Immature natural killer cell (primary cell): ENCODE measurements around the gene E2F3. TPM values are rescaled to one million over a fixed set of nuclear protein-coding genes. Genes with fewer than 3 reads are reported as not detected.

Experiments
- DNase-seq, 3 donors: peaks; one replicate each; pipeline ENCODE4 v3.0.0; 2022; ENCODE audit warnings: mixed read lengths in 1 of 3
- H3K27ac Mint-ChIP-seq, 6 donors: one replicate each; pipeline ENCODE4 v1.8.0; 2020; ENCODE audit warnings: mixed read lengths in 6 of 6, mild to moderate bottlenecking in 5 of 6, inconsistent platforms in 4 of 6, moderate library complexity in 3 of 6
- H3K27me3 Mint-ChIP-seq, 3 donors: one replicate each; pipeline ENCODE4 v1.8.0; 2020 to 2021; ENCODE audit warnings: low read depth in 3 of 3, mild to moderate bottlenecking in 3 of 3, mixed read lengths in 3 of 3, moderate library complexity in 3 of 3, inconsistent platforms in 1 of 3
- H3K36me3 Mint-ChIP-seq, 3 donors: one replicate each; pipeline ENCODE4 v1.8.0; 2020; ENCODE audit warnings: mixed read lengths in 3 of 3, inconsistent platforms in 2 of 3, mild to moderate bottlenecking in 2 of 3
- H3K4me1 Mint-ChIP-seq, 2 donors: one replicate each; pipeline ENCODE4 v1.8.0; 2020; ENCODE audit warnings: inconsistent platforms in 2 of 2, mild to moderate bottlenecking in 2 of 2, mixed read lengths in 2 of 2, moderate library complexity in 1 of 2
- H3K4me3 Mint-ChIP-seq, 5 donors: one replicate each; pipeline ENCODE4 v1.8.0; 2020; ENCODE audit warnings: mild to moderate bottlenecking in 5 of 5, mixed read lengths in 5 of 5, inconsistent platforms in 3 of 5, moderate library complexity in 3 of 5
- H3K9me3 Mint-ChIP-seq, 6 donors: one replicate each; pipeline ENCODE4 v1.8.0; 2020; ENCODE audit warnings: mild to moderate bottlenecking in 6 of 6, mixed read lengths in 6 of 6, inconsistent platforms in 4 of 6, moderate library complexity in 3 of 6
- polyA plus RNA-seq, 3 donors: library from polyadenylated mRNA; unstranded; fragments of 300-500 nt; fragmentation: Illumina TruSeq; gene quantifications; one replicate each; pipeline ENCODE4 v1.2.3, GENCODE V29; 2021

E2F3 gene
- polyA plus RNA-seq, 3 donors from 2014 or later, result 4.2 to 7.7 (median 4.7) TPM

- Mint-ChIP-seq H3K9me3 (no peaks in the 10 kb centered on the region), H3K27ac (peak overlapping the region in 1 of 6 donors; percentile 6), H3K36me3 (peaks cover 0 to 13% (median under 1%) of the 10 kb centered on the region in 3 donors)
These were observed 26.2 kb upstream of the E2F3 start for GRCh38 chr6:20375436-20375835.

GRCh38 chr6:20377623-20378265, 23.9 kb upstream of the E2F3 start:
- Mint-ChIP-seq H3K4me1 (peaks cover 18 to 22% of the 10 kb centered on the region in 2 donors), H3K27ac (peak overlapping the region; percentile 57 to 87 (median 82)), H3K4me3 (peak overlapping the region; percentile 10 to 54 (median 19)), H3K9me3 (peaks cover 0 to 2% (median 0%) of the 10 kb centered on the region in 6 donors), H3K36me3 (no peaks in the 10 kb centered on the region), H3K27me3 (peaks cover 0 to 6% (median 0%) of the 10 kb centered on the region in 3 donors)
- peak in 2 of 3 donors; percentile 25 to 28 for DNase-seq

More at GRCh38 chr6:20375436-20375835, 26.2 kb upstream of the E2F3 start:
- no peak for DNase-seq
- H3K27me3 Mint-ChIP-seq, result no peaks in the 10 kb centered on the region
- peaks cover 31 to 33% of the 10 kb centered on the region in 2 donors for H3K4me1 Mint-ChIP-seq
- H3K4me3 Mint-ChIP-seq, result no peak overlapping the region

- Mint-ChIP-seq H3K27ac (no peak overlapping the region), H3K36me3 (no peaks in the 10 kb centered on the region), H3K9me3 (peaks cover 0 to 2% (median 0%) of the 10 kb centered on the region in 6 donors), H3K27me3 (peaks cover 0 to 6% (median 1%) of the 10 kb centered on the region in 3 donors), H3K4me1 (peaks cover 18 to 22% of the 10 kb centered on the region in 2 donors), H3K4me3 (no peak overlapping the region)
- no peak for DNase-seq
These were observed 22.4 kb upstream of the E2F3 start for GRCh38 chr6:20379231-20379630.

GRCh38 chr6:20386218-20386617, 15.5 kb upstream of the E2F3 start:
- no peaks in the 10 kb centered on the region for H3K36me3 Mint-ChIP-seq
- DNase-seq, result no peak
- H3K9me3 Mint-ChIP-seq, result no peaks in the 10 kb centered on the region
- no peak overlapping the region for H3K4me3 Mint-ChIP-seq
- H3K27ac Mint-ChIP-seq, result no peak overlapping the region
- peaks cover 0 to 4% (median 2%) of the 10 kb centered on the region in 3 donors for H3K27me3 Mint-ChIP-seq
- H3K4me1 Mint-ChIP-seq, result no peaks in the 10 kb centered on the region

- peaks cover 0 to 4% (median 0%) of the 10 kb centered on the region in 3 donors for H3K27me3 Mint-ChIP-seq
- DNase-seq, result no peak
- H3K4me3 Mint-ChIP-seq, result no peak overlapping the region
- H3K27ac Mint-ChIP-seq, result no peak overlapping the region
- no peaks in the 10 kb centered on the region for H3K9me3 Mint-ChIP-seq
- H3K36me3 Mint-ChIP-seq, result peaks cover 0 to 4% (median 0%) of the 10 kb centered on the region in 3 donors
- H3K4me1 Mint-ChIP-seq, result no peaks in the 10 kb centered on the region
These were observed 12.6 kb upstream of the E2F3 start for GRCh38 chr6:20389066-20389465.

GRCh38 chr6:20393297-20393696, 8.4 kb upstream of the E2F3 start:
- Mint-ChIP-seq H3K36me3 (peaks cover 0 to 4% (median 0%) of the 10 kb centered on the region in 3 donors), H3K9me3 (no peaks in the 10 kb centered on the region), H3K27ac (no peak overlapping the region), H3K4me3 (no peak overlapping the region), H3K4me1 (no peaks in the 10 kb centered on the region), H3K27me3 (peaks cover 0 to 3% (median 0%) of the 10 kb centered on the region in 3 donors)
- no peak for DNase-seq

- Mint-ChIP-seq H3K27ac (no peak overlapping the region), H3K36me3 (no peaks in the 10 kb centered on the region), H3K4me1 (peaks cover 26 to 32% of the 10 kb centered on the region in 2 donors), H3K4me3 (peak overlapping the region in 1 of 5 donors; percentile 22), H3K27me3 (peaks cover 9 to 13% (median 10%) of the 10 kb centered on the region in 3 donors), H3K9me3 (no peaks in the 10 kb centered on the region)
- DNase-seq, result no peak
These were observed 2.2 kb upstream of the E2F3 start for GRCh38 chr6:20399518-20399917.

- H3K9me3 Mint-ChIP-seq, result no peaks in the 10 kb centered on the region
- peak overlapping the region; percentile 89 to 94 (median 91) for H3K27ac Mint-ChIP-seq
- peaks cover 31 to 38% of the 10 kb centered on the region in 2 donors for H3K4me1 Mint-ChIP-seq
- peaks cover 9 to 13% (median 10%) of the 10 kb centered on the region in 3 donors for H3K27me3 Mint-ChIP-seq
- H3K4me3 Mint-ChIP-seq, result peak overlapping the region; percentile 95 to 99 (median 96)
- peak; percentile 15 to 28 (median 25) for DNase-seq
- H3K36me3 Mint-ChIP-seq, result no peaks in the 10 kb centered on the region
These were observed 1.0 kb upstream of the E2F3 start for GRCh38 chr6:20400456-20401204.

GRCh38 chr6:20402092-20402341, 338 bp downstream of the E2F3 start:
- peak overlapping the region in 4 of 6 donors; percentile 89 to 94 (median 92) for H3K27ac Mint-ChIP-seq
- no peak for DNase-seq
- no peaks in the 10 kb centered on the region for H3K36me3 Mint-ChIP-seq
- no peaks in the 10 kb centered on the region for H3K9me3 Mint-ChIP-seq
- peaks cover 8 to 13% (median 10%) of the 10 kb centered on the region in 3 donors for H3K27me3 Mint-ChIP-seq
- peaks cover 35 to 46% of the 10 kb centered on the region in 2 donors for H3K4me1 Mint-ChIP-seq
- H3K4me3 Mint-ChIP-seq, result peak overlapping the region; percentile 95 to 99 (median 96)

- peaks cover 38 to 51% of the 10 kb centered on the region in 2 donors for H3K4me1 Mint-ChIP-seq
These were observed 827 bp downstream of the E2F3 start for GRCh38 chr6:20402342-20403069.

GRCh38 chr6:20403070-20403765, 1.5 kb downstream of the E2F3 start:
- H3K9me3 Mint-ChIP-seq, result no peaks in the 10 kb centered on the region
- H3K36me3 Mint-ChIP-seq, result no peaks in the 10 kb centered on the region
- peak overlapping the region; percentile 52 to 97 (median 94) for H3K4me3 Mint-ChIP-seq
- peak overlapping the region in 1 of 6 donors; percentile 91 for H3K27ac Mint-ChIP-seq
- peaks cover 8 to 13% (median 10%) of the 10 kb centered on the region in 3 donors for H3K27me3 Mint-ChIP-seq
- H3K4me1 Mint-ChIP-seq, result peaks cover 40 to 58% of the 10 kb centered on the region in 2 donors
- DNase-seq, result peak; percentile 84 to 85 (median 85)

More at GRCh38 chr6:20402342-20403069, 827 bp downstream of the E2F3 start:
- Mint-ChIP-seq H3K4me3 (peak overlapping the region; percentile 95 to 99 (median 96)), H3K9me3 (no peaks in the 10 kb centered on the region), H3K36me3 (no peaks in the 10 kb centered on the region), H3K27ac (peak overlapping the region in 1 of 6 donors; percentile 91), H3K27me3 (peaks cover 8 to 13% (median 10%) of the 10 kb centered on the region in 3 donors)
- peak; percentile 56 to 60 (median 57) for DNase-seq

- Mint-ChIP-seq H3K9me3 (no peaks in the 10 kb centered on the region), H3K27me3 (peaks cover 8 to 13% (median 10%) of the 10 kb centered on the region in 3 donors), H3K36me3 (no peaks in the 10 kb centered on the region), H3K27ac (peak overlapping the region; percentile 91 to 97 (median 96)), H3K4me1 (peaks cover 44 to 66% of the 10 kb centered on the region in 2 donors), H3K4me3 (peak overlapping the region; percentile 93 to 97 (median 96))
- DNase-seq, result peak; percentile 60 to 66 (median 64)
These were observed 2.3 kb downstream of the E2F3 start for GRCh38 chr6:20403766-20404640.
